OCI-M1 (cell line): ENCODE results near the gene SCLY.
"Not testable (repeated sequence)": the region's sequence is repeated elsewhere in the genome, so short reads cannot be mapped to it uniquely, and the experiment has no call there.

ENCODE experiments used
- DNase-seq: peaks from one replicate; lab custom pipeline; 2025; lab: John Stamatoyannopoulos, UW

Gene SCLY

DNA sequence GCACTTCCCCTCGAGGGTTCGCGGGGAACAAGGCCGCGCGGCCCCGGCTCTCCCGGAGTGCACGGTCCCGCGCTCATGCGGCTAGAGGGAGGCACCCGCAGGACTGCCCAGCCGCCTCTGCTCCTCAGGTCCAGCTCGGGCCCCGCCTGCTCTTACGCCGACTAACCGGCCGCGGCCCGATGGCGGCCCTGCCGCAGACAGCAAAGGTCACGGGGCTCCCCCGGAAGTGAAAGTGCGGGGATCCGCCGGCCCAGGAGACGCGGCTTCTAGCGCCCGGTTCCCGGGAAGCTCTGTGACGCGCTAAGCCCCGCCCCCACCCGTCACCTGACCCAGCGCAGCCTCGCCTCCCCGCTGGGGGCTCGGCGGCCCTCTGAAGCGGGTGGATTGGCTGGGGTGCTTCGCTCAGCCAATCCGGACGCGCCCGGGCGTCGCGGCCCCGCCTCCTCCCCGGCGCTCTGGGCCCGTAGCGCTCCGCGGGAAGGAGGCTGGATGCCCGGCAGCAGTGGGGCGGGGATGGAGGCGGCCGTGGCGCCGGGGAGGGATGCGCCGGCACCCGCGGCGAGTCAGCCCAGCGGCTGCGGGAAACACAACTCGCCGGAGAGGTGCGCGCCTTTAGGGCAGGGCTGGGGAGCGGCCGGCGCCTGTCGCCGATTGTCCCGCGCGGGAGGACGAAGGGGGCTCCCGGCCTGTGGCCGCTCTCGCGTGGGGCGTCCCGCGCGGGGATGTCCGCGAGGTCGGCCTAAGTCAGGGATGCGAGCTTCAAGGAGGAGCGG lies at the start of gene SCLY:
Gene SCLY, plus strand, starts transcription at position 460 of the 773 bp plus-strand sequence. Its CDS starts 54 bp downstream, at position 514.
- peak; percentile 98 for DNase-seq

GRCh38 chr2:238013806-238014205 lies 47.0 kb upstream of the SCLY start:
- no peak for DNase-seq

GRCh38 chr2:238015705-238016104 lies 45.1 kb upstream of the SCLY start:
- peak; percentile 4 for DNase-seq

- no peak for DNase-seq
Measured at GRCh38 chr2:238016526-238016925, 44.3 kb upstream of the SCLY start.

DNA sequence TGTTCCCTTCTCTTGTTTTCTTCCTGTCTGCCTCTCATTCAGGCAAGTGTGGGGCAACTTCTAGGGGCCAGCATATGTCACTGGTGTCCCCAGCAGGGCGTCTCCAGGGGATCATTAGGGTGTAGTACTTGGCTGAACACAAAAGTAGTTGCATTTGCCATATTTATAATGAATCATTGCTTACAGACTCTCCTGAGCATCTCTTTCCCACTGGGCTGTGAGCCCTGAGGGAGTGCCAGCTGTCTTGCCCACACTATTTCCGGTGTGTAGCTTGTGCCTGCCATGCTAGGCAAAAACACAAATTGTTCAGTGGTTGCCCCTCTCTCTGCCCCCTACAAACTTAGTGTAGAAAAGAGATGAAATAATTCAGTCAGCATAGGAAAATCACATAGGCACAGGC lies 40.8 kb upstream of the SCLY start:
- DNase-seq, result no peak

- DNase-seq, result no peak
Measured at GRCh38 chr2:238020816-238021215, 40.0 kb upstream of the SCLY start.

DNA sequence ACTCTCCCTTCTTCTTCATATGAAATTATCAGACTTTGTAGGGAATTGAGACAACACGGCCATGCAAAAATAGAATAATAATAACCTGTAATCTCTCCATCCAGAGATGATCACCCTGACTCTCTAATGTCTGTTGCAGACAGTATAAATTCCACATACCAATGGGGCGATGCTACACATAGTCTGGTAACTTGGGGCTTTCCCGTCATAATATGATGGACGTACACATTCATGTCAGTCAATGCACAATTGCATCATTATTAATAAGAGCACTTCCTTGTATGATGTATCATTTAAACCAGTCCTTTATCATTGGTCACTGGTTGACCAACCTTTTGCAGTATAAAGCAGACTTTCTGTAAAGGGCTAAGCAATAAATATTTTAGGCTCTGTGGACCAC lies 39.5 kb upstream of the SCLY start:
- no peak for DNase-seq

- no peak for DNase-seq
Measured at GRCh38 chr2:238022594-238023157, 38.1 kb upstream of the SCLY start.

DNA sequence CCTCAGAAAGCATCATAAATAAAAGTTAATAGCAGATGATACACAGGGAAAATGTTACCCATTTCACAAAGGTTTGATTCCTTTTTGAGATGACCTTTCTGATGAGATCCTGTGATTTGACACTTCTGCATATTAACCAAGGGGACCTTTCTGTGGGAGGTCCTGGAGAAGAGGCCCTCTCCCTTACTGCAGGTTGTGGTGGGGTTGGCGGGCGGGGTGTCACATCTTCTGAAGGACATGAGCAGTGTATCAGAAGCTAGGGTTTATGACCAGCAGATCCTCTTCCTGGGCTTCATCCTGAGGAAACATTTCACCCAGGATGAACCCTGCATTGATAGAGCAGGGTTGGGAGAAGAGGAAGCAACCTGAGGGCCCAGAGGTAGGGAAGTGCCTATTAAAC lies 37.2 kb upstream of the SCLY start:
- DNase-seq, result no peak

GRCh38 chr2:238024986-238025385 lies 35.8 kb upstream of the SCLY start:
- DNase-seq, result no peak

GRCh38 chr2:238025741-238026360 lies 35.0 kb upstream of the SCLY start:
- DNase-seq, result no peak

DNA sequence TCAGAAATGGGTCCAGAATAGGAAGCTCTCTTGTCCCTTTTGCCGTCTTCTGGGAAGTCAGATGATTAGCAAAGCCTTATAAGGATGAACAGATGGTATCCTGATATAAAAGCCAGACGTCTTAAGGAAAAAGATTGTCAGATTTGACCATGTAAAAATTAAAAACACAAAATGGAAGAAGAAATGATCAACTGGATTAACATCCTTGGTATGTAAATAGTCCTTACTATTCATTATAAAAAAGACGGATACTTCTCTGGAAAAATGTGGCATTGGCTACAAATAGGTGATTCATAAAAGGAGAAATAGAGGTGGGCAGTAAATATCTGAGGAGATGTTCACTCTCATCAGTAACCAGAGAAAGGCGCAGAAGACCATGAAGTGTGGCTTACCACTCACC lies 33.7 kb upstream of the SCLY start:
- DNase-seq, result no peak

GRCh38 chr2:238027591-238028415 lies 33.0 kb upstream of the SCLY start:
- no peak for DNase-seq

GRCh38 chr2:238029853-238030252 lies 30.9 kb upstream of the SCLY start:
- no peak for DNase-seq

DNA sequence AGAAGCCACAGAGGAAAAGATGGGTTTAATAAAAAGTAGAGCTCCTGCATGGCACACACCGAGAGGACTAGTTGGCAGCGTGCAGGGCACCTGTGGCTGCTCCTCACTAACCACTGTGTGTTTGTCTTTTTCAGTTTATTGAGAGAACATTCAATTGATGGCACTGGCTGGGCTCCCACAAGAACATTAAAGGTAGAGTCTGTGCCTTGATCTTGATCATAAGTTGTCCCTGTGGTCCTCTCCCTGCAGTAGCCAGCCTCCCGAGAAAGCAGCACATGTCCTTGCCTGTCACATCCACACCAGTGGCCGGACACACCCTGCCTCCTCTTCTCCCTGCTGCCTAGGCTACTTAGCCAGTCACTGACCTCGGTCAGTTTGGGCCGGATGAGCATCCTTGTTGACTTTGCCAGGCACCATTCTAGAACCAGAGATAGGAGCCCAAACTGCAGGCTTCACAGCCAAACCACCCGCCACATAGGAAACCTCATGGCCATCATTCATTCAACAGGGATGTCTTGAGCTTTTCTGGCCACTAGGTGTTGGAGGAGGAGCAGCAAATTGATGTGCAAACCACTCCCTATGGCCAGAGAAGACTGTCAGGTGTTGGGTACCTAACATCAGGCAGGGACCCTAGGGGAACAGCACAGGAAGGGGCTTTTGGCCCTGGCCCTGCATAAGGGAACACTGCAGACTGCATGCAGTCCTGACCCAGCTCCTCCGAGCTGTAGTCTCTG lies 30.2 kb upstream of the SCLY start:
- no peak for DNase-seq

DNA sequence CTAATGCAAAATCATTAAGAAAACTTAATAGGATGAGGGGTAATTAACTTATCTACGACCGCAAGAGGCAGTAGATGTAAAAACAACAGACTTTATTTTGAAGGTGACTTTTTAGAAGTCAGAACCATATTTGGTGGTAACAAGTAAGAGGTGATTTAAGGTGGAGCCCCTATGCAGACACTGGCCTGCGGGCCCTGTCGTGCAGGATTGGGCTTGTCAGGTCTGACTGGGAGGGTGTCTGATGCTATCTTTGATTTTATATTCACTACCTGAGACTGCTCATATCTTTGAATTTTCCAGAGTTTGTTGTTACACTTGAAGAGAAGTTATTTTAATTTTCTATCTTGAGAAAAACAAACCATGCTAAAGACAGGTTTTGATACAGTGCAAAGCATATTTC lies 29.1 kb upstream of the SCLY start:
- DNase-seq, result no peak

GRCh38 chr2:238032755-238033337 lies 28.0 kb upstream of the SCLY start:
- no peak for DNase-seq

GRCh38 chr2:238033991-238034390 lies 26.8 kb upstream of the SCLY start:
- DNase-seq, result not testable (repeated sequence)

- DNase-seq, result no peak
Measured at GRCh38 chr2:238038203-238038602, 22.6 kb upstream of the SCLY start.

GRCh38 chr2:238039151-238039550 lies 21.6 kb upstream of the SCLY start:
- no peak for DNase-seq

GRCh38 chr2:238039985-238040384 lies 20.8 kb upstream of the SCLY start:
- DNase-seq, result no peak
